Stromal cell of bone marrow (primary cell): Measurements from ENCODE around the gene SQSTM1.

Experiments
- DNase-seq: peaks from one replicate; pipeline ENCODE4 v3.0.0-alpha.2; 2012; ENCODE audit warnings: low read depth

Gene SQSTM1

DNA sequence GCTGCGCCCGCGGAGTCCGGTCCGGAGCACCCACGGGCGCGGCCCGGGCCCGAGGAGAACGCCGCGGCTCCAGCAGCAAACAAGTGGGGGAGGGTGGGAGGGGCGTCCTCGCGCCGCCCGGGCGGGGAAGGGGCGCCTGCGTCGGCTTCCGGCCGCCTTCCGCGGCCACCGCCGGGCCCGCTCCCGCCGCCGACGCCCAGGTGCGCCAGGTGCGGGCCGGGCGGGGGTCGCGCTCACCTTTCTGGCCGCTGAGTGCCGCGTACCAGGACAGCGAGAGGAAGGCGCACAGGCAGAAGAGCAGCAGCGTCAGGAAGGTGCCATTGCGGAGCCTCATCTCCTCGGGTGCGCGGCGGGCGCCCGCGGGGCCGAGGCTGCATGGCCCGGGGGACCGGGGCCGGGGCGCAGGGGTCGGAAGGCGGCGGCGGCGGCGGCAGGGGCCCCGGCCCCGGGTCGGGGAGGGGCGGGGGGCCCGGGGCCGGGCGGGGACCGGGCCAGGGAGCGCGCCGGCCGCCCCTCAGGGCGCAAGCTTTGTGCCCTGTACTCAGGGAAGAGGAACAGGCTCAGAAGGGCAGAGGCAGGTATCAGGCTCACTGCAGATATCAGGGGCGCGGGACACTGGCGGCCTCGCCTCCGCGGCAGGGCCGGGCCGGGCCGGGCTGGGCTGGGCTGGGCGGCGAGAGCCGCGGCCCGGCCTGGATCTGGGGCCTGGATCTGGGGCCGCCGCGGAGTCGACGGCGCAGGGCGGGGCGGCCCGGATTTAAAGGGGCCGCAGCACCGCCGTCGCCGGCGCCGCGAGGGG is 14.3 kb upstream of the SQSTM1 start, which contains the start of gene MGAT4B:
MGAT4B (minus strand) TSS at position 617 of the 799 bp plus-strand sequence; CDS start at position 334, 283 bp downstream.
- DNase-seq = peak; percentile 63

DNA sequence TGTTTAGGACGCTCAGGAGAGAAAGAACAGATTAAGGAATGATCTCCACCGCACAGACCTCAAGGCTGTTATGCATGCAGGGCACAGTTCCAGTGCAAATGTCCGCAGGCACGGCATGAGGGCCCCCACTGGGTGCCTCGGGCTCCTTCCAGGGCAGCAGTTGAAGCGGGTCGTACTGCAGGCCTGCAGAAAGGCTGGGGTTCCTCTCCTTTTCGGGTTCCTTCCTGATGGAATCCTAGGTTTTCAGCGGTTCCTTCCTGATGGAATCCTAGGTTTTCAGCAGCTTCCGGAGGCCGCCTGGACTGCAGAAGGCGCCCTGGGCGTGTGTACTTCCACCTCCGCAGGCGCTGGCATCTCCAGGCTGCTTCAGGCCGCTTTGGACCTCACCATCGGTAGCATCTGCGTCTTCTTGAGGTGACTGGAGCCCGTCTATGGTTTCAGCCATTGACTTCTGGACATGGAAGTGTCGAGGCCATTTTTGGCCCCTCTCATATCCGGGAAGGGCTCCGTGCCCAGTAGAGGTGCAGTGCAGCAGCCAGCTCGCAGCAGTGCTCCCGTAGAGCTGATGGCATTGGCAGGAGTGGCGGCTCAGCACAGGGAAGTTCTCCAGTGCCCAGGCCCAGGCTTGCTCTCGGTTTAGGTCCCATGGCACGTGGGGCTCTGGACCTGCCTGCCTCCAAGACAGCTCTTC is 8.4 kb upstream of the SQSTM1 start:
- DNase-seq = no peak

DNA sequence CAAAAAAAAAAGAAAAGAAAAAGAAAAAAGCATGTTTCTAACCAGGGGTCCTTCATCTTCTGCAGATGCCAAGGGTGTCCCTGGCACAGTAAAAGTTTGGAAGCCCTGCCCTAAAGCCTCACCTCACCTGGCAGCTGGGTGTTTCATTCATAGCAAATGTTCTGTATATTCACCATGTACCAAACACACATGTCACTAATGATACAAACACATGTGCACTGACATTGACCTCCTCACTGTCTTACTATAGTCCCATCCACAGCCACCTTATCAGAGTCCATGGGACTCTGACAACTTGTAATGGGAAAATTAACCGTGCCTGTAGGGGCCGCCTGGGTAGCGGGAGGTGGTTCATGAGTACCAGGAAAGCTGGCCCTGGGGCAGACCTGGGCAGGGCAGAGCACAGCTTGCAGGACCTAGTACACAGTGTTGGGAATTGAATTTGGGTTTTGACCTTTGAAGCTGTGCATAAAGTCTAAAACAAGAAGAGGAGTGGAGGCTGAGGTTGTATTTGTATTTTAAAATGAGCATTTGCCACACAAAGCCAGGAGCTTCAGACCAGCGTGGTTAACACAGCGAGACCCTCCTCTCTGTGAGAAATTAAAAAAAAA is 7.6 kb upstream of the SQSTM1 start:
- no peak for DNase-seq

GRCh38 chr5:179814090-179814489 is 6.6 kb upstream of the SQSTM1 start:
- DNase-seq = no peak

- DNase-seq = no peak
These were observed 5.0 kb upstream of the SQSTM1 start for GRCh38 chr5:179815491-179816249.

GRCh38 chr5:179816401-179816795 is 4.3 kb upstream of the SQSTM1 start:
- no peak for DNase-seq

- DNase-seq = no peak
These were observed 3.8 kb upstream of the SQSTM1 start for GRCh38 chr5:179816796-179817469.

GRCh38 chr5:179817470-179817840 is 3.2 kb upstream of the SQSTM1 start:
- no peak for DNase-seq

GRCh38 chr5:179817890-179818745 is 2.6 kb upstream of the SQSTM1 start:
- no peak for DNase-seq

DNA sequence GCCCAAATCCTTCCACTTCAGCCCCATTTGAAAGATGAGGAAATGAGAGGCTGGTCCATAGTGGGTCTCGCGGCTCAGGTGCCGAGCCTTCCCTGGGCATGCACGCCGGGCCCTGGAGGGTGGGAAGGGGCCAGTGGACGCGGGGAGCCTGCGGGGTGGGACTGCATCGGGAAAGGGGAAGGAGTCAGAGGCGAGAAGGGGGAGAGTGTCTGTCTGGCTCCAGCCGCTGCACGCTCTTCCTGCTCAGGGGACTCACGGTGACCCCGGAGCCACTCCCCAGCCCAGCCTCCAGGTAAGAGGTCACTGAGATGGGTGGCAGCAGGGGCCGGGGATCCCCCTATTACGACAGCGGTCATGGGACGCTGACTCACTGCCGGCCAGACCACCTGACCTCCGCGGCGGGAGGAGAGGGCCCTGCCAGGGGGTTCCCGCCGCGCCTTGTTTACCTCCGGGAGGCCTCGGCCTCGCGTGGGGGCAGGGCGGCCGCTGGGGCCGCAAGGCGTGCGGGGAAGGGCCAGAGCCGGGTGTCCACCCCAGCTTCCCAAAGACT is 1.9 kb upstream of the SQSTM1 start:
- peak; percentile 84 for DNase-seq

GRCh38 chr5:179819296-179820126 is 1.2 kb upstream of the SQSTM1 start:
- DNase-seq = peak; percentile 36

- no peak for DNase-seq
These were observed 600 bp upstream of the SQSTM1 start for GRCh38 chr5:179820127-179820482.

DNA sequence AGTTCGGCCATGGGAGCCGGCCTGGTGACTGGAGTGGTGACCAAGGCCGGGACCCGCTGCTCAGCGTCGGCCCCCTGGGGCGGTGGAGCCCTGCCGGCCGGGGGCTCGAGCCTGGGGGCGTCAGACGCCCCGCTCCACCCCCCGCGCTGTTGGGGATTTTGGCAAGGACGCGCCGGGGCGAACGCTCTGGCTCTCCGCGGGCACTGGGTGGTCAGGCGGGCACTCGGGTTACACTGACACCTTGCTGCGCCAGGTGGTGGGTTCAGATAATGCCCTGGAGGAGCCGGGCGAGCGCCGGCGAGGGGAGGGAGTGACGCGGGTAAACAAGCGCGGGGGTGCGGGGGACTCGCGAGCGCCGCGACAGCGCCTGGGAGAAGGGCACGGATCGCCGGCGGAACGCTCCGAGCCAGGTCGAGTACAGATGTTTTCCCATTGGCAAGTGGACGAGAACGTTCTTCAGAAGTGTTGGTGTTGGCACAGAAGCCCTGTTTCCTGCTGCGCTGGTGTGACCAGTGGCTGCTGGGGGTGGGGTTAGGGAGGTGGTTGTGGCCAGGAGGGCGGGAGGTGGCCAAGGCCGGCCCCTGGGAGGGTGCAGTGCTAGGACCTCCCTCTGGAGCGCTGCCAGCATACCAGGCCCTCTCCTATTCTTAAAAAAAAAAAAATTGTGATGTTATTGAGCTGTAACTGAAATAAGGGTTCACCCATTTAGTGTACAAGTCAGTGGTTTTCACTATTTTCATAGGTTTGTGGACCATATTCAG is 773 bp downstream of the SQSTM1 start:
- DNase-seq = peak; percentile 88

DNA sequence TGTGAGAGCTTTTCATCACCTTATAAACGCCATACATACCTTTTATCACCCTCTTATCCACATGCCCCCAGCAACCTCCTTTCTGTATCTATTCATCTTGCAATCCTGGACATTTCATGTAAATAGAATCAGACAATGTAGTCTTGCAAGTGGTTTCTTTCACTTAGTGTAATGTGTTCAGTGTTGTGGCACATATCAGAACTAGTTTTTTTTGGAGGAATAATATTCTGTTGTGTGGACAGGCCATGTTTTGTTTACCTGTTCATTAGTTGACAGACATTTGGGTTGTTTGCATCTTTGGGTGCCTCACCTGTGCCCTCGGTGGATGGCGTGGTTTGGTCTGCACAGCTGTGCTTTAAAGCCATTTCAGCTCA is 1.3 kb downstream of the SQSTM1 start:
- no peak for DNase-seq

- DNase-seq = no peak
These were observed 1.8 kb downstream of the SQSTM1 start for GRCh38 chr5:179822444-179822990.

- no peak for DNase-seq
These were observed 3.4 kb downstream of the SQSTM1 start for GRCh38 chr5:179823937-179824744.

GRCh38 chr5:179824745-179825112 is 4.0 kb downstream of the SQSTM1 start:
- no peak for DNase-seq

GRCh38 chr5:179825655-179826182 is 5.0 kb downstream of the SQSTM1 start:
- DNase-seq = no peak
